Ovary (tissue), 9 donors: ENCODE measurements around the gene TPST2. TPM values are rescaled to one million over a fixed set of nuclear protein-coding genes. Genes with fewer than 3 reads are reported as not detected.

ENCODE experiments used
- DNase-seq, 5 donors: peaks; one replicate each; pipeline ENCODE4 v3.0.0-alpha.2; 2019 to 2020
- H3K27ac ChIP-seq, 2 donors: fragments of 200-600 bp; one replicate each; pipeline versions ENCODE4 v1.5.1 to v1.8.0; 2019 to 2022
- H3K27me3 ChIP-seq: fragments of 200-600 bp; one replicate; pipeline ENCODE4 v1.8.0; 2022
- H3K36me3 ChIP-seq: fragments of 200-600 bp; sonication (generic); one replicate; pipeline ENCODE4 v1.5.1; 2019
- H3K4me1 ChIP-seq: one replicate; pipeline ENCODE4 v1.8.1; 2013; ENCODE audit warnings: mild to moderate bottlenecking, moderate library complexity; ENCODE audit not compliant: insufficient read depth
- H3K4me3 ChIP-seq: fragments of 200-600 bp; sonication (generic); one replicate; pipeline ENCODE4 v1.5.1; 2017
- H3K9me3 ChIP-seq, 2 donors: fragments of 200-600 bp in 1 of 2; sonication (generic) in 1 of 2; one replicate each; pipeline versions ENCODE4 v1.5.1 to v1.8.1; 2013 to 2019; ENCODE audit warnings: mild to moderate bottlenecking in 1 of 2, moderate library complexity in 1 of 2
- EP300 ChIP-seq: sonication (generic); formaldehyde crosslinking; IDR thresholded peaks from one replicate; pipeline ENCODE4 v1.6.1; 2017; ENCODE audit warnings: antibody characterized with exemption
- POLR2A ChIP-seq: fragments of 450-650 bp; IDR thresholded peaks from one replicate; pipeline ENCODE4 v1.6.1; 2017; ENCODE audit warnings: antibody characterized with exemption, mild to moderate bottlenecking, moderate library complexity
- WGBS, 3 donors: extraction: QIAGEN DNeasy Blood & Tissue Kit in 1 of 3; methylation state at CpG; one replicate each; pipeline versions ENCODE4 v1.1.5 to v1.1.7; 2013 to 2017; 5-methylcytosine and 5-hydroxymethylcytosine counted together
- intact Hi-C, 4 donors: fragments of 100-400 bp; cut with DNase I; formaldehyde crosslinking; loops; one replicate each; pipeline versions ENCODE4 v1.11.0 to v1.15.1; 2022 to 2023
- polyA plus RNA-seq, 2 donors: library from polyadenylated mRNA; stranded (reverse); fragments of 200-250 nt in 1 of 2; fragments of 350-450 nt in 1 of 2; fragmentation: Illumina TruSeq in 1 of 2; extraction: RNeasy Lipid Tissue Mini Kit (QIAGEN cat#74804) in 1 of 2; gene quantifications; one replicate each; pipeline ENCODE4 v1.2.3, GENCODE V29; 2013 to 2014
- total RNA-seq, 7 donors: library from RNA; depleted of rRNA in 2 of 7; stranded (reverse); fragments of >200 nt in 2 of 7; fragmentation: NEBNext Ultra II Directional in 3 of 7; extraction: Animal tissue kit (Norgen Biotek cat#: 25700) in 3 of 7; gene quantifications; one replicate each; pipeline versions ENCODE4 v1.1.0 to v1.2.4, GENCODE V29; 2016 to 2023
- TF ChIP-seq, protein P1 (sequence below), 3 donors: fragments of 450-650 bp in 2 of 3; fragments of 200-600 bp in 1 of 3; IDR thresholded peaks; one replicate each; pipeline versions ENCODE4 v1.5.1 to v1.8.0; 2016 to 2022; ENCODE audit warnings: antibody characterized with exemption in 3 of 3, mild to moderate bottlenecking in 1 of 3
- donor health status: DM: no; HTN: no; CAD: no; lungs with moderate emphysema.
- donor health status: DM: no; HTN: no; CAD: no.
- donor health status: Bipolar disorder and iron deficiency.
- donor health status: DM: yes; HTN: yes; CAD: no.
- donor health status: DM: no; HTN: no; CAD: no.
- donor health status: DM: yes; HTN: yes; CAD: no.

Gene TPST2
- total and polyA plus RNA-seq, 9 donors: 10.5 to 28.5 (median 15.0) TPM

DNA sequence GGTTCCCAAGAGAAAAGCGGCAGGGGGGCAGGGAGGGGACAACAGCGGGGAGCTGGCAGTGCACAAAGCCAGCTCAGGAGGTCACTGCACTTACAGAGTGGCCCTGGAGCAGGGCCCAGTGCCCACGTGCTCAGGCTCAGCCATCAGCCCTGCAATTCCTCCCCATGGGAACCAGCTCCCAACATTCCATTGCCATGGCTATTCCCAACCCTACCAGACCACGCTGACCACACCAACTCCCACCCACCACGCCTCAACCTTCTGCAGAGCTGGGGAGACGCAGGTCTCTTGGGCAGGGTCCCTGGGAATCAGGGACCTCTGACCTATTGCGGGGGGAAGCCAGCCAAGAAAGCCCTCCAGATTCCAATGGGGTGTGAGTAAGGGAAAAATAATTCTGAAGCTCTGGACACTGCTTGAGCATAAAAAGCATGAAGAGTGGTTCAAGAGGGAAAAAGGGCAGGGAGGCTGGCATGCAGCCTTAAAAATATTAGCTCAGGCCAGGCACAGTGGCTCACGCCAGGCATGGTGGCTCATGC, 39.4 kb downstream of the TPST2 start:
- DNase-seq: no peak
- Histone ChIP-seq H3K27me3 (no peaks in the 10 kb centered on the region), H3K36me3 (no peaks in the 10 kb centered on the region), H3K4me1 (no peaks in the 10 kb centered on the region), H3K4me3 (no peak overlapping the region), H3K9me3 (no peaks in the 10 kb centered on the region), H3K27ac (no peak overlapping the region)
- intact Hi-C loops: no loop called here
- TF ChIP-seq EP300 (no peak), POLR2A (no peak)
- TF ChIP-seq, protein P1, sequence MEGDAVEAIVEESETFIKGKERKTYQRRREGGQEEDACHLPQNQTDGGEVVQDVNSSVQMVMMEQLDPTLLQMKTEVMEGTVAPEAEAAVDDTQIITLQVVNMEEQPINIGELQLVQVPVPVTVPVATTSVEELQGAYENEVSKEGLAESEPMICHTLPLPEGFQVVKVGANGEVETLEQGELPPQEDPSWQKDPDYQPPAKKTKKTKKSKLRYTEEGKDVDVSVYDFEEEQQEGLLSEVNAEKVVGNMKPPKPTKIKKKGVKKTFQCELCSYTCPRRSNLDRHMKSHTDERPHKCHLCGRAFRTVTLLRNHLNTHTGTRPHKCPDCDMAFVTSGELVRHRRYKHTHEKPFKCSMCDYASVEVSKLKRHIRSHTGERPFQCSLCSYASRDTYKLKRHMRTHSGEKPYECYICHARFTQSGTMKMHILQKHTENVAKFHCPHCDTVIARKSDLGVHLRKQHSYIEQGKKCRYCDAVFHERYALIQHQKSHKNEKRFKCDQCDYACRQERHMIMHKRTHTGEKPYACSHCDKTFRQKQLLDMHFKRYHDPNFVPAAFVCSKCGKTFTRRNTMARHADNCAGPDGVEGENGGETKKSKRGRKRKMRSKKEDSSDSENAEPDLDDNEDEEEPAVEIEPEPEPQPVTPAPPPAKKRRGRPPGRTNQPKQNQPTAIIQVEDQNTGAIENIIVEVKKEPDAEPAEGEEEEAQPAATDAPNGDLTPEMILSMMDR (IDR thresholded peaks at IDR 0.05): no peak
- 41 to 61% (median 57%) methylated on average over 8 of the region's 8 CpGs for WGBS, 3 donors

DNA sequence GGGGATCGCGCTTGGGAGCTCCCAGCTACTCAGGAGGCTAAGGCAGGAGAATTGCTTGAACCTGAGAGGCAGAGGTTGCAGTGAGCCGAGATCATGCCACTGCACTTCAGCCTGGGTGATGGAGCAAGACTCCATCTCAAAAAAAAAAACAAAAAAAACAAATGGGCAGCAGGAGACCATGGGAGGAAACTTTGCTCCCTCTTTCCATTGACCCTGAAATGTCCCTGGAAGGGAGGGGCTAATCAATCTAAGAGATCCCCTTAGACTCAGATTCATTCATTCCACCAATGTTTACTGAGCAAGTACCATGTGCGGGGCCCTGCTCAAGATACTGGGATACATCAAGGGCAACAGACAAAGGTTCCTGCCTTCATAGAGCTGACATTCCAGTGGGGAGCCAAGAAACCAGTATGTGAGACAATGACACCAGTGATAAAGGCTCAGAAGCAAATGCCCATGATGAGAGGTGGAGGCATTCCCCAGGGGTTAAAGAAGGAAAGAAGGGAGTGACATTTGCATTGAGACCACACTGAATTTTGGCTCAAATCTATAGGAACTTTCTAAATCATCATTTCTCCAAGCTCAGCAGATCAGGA, 39.9 kb downstream of the TPST2 start:
- Histone ChIP-seq H3K4me1 (no peaks in the 10 kb centered on the region), H3K27me3 (no peaks in the 10 kb centered on the region), H3K4me3 (no peak overlapping the region), H3K9me3 (no peaks in the 10 kb centered on the region), H3K27ac (no peak overlapping the region), H3K36me3 (no peaks in the 10 kb centered on the region)
- no peak for DNase-seq
- TF ChIP-seq POLR2A: no peak
- TF ChIP-seq, protein P1 (IDR thresholded peaks at IDR 0.05): no peak
- no peak for TF ChIP-seq EP300
- intact Hi-C loops: no loop called here
- WGBS, 3 donors: 92 to 97% (median 94%) methylated on average over 4 of the region's 4 CpGs

DNA sequence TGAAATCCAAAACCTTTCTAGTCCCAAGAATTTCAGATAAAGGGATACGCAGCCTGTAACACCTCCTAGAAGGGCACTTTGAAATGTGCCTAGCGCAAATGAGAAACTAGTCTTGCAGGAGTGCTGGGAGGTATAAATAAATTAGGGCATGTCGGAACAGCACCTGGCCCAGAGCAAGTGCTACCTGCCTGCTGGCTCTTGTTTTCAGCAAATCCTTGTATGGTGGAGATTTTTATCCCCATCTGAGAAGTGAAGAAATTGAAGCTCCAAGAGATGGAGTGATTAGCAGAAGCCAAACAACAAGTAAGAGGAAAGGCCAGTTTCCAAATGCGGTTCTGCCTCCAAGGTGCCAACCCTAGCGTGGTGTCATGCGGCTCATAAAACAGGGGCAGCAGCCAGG, 40.9 kb downstream of the TPST2 start:
- Histone ChIP-seq H3K4me1 (no peaks in the 10 kb centered on the region), H3K36me3 (no peaks in the 10 kb centered on the region), H3K27me3 (no peaks in the 10 kb centered on the region), H3K9me3 (no peaks in the 10 kb centered on the region), H3K27ac (no peak overlapping the region), H3K4me3 (no peak overlapping the region)
- intact Hi-C loops: no loop called here
- DNase-seq: no peak
- TF ChIP-seq, protein P1 (IDR thresholded peaks at IDR 0.05): no peak
- TF ChIP-seq EP300 (no peak), POLR2A (no peak)
- WGBS, 3 donors: 73 to 93% (median 75%) methylated on average over 6 of the region's 6 CpGs

DNA sequence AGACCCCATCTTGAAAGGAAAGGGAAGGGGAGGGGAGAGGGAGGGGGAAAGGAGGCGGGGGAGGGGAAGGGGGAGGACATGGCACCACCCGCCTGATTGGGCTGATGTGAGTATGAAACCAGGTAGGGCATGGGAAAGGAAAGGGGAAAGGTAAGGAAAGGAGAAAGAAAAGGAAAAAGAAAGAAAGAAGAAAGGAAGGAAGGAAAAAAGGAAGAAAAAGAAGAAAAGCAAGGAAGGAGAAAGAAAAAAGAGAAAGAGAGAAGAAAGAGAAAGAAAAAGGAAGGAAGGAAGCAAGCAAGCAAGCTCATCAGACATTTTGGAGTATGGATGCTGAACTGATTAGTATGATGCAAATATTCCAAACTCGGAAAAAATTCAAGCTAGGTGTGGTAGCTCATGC, 41.6 kb downstream of the TPST2 start:
- H3K27me3 ChIP-seq: no peaks in the 10 kb centered on the region
- 90 to 96% (median 91%) methylated on average over 3 of the region's 3 CpGs for WGBS, 3 donors
- no peaks in the 10 kb centered on the region for H3K9me3 ChIP-seq
- DNase-seq: no peak
- H3K4me1 ChIP-seq: no peaks in the 10 kb centered on the region
- TF ChIP-seq POLR2A: no peak
- TF ChIP-seq, protein P1 (IDR thresholded peaks at IDR 0.05): no peak
- no peak for TF ChIP-seq EP300
- intact Hi-C loops: no loop called here
- H3K27ac ChIP-seq: no peak overlapping the region
- H3K4me3 ChIP-seq: no peak overlapping the region
- H3K36me3 ChIP-seq: no peaks in the 10 kb centered on the region
